WTC11 (cell line): ENCODE results near the gene FARSA. TPM values are rescaled to one million over a fixed set of nuclear protein-coding genes. Genes with fewer than 3 reads are reported as not detected.

Experiments used
- ATAC-seq: fragments of 200-7000 bp; cut with Tn5 transposase; 2 replicates; pipeline ENCODE4 v1.10.0; 2021; ENCODE audit warnings: mild to moderate bottlenecking, moderate library complexity
- CTCF ChIA-PET: fragments of 300-600 bp; sonication (Branson Sonifier 250); formaldehyde crosslinking; loops from one replicate; lab custom pipeline; 2021; ENCODE audit warnings: antibody characterized with exemption; lab: Charles Lee
- POLR2A ChIA-PET: fragments of 350-600 bp; sonication (Branson Sonifier 250); formaldehyde crosslinking; loops from one replicate; lab custom pipeline; 2021; ENCODE audit warnings: antibody characterized with exemption; lab: Charles Lee
- DNase-seq: peaks from one replicate; pipeline ENCODE4 v3.0.0; 2021; ENCODE audit warnings: low spot score
- H3K27ac Mint-ChIP-seq: 2 replicates; pipeline ENCODE4 v1.8.0; 2021; ENCODE audit warnings: mixed read lengths
- H3K27me3 Mint-ChIP-seq: 2 replicates; pipeline ENCODE4 v1.8.0; 2021; ENCODE audit warnings: low read depth, mild to moderate bottlenecking, moderate library complexity, mixed read lengths
- H3K36me3 Mint-ChIP-seq: 2 replicates; pipeline ENCODE4 v1.8.0; 2021; ENCODE audit warnings: mixed read lengths
- H3K4me1 Mint-ChIP-seq: 2 replicates; pipeline ENCODE4 v1.8.0; 2022; ENCODE audit warnings: mixed read lengths
- H3K4me3 Mint-ChIP-seq: 2 replicates; pipeline ENCODE4 v1.8.0; 2021; ENCODE audit warnings: mild to moderate bottlenecking, moderate library complexity, mixed read lengths
- H3K9me3 Mint-ChIP-seq: 2 replicates; pipeline ENCODE4 v1.8.0; 2021; ENCODE audit warnings: mixed read lengths
- E2F5 ChIP-seq: sonication (generic); formaldehyde crosslinking; IDR thresholded peaks from 2 replicates; pipeline ENCODE4 v1.8.1; 2022; ENCODE audit warnings: mild to moderate bottlenecking, moderate library complexity, missing genetic modification reagents
- EMX1 ChIP-seq: fragments of 250-450 bp; sonication (Bioruptor Pico); IDR thresholded peaks from 2 replicates; pipeline ENCODE4 v1.8.0; 2021; ENCODE audit warnings: mild to moderate bottlenecking
- FOXP4 ChIP-seq: sonication (generic); formaldehyde crosslinking; IDR thresholded peaks from 2 replicates; pipeline ENCODE4 v1.8.0; 2022; ENCODE audit warnings: mild to moderate bottlenecking, missing genetic modification reagents
- GABPB1 ChIP-seq: sonication (generic); formaldehyde crosslinking; IDR thresholded peaks from 2 replicates; pipeline ENCODE4 v1.8.1; 2023; ENCODE audit warnings: mild to moderate bottlenecking, missing genetic modification reagents
- HMGXB4 ChIP-seq: sonication (generic); formaldehyde crosslinking; IDR thresholded peaks from 2 replicates; pipeline ENCODE4 v1.8.1; 2023; ENCODE audit warnings: mild to moderate bottlenecking, moderate library complexity, missing genetic modification reagents
- IRF1 ChIP-seq: sonication (generic); formaldehyde crosslinking; IDR thresholded peaks from 2 replicates; pipeline ENCODE4 v1.8.0; 2023; ENCODE audit warnings: missing genetic modification reagents
- KAT7 ChIP-seq: sonication (generic); formaldehyde crosslinking; IDR thresholded peaks from 2 replicates; pipeline ENCODE4 v1.8.1; 2023; ENCODE audit warnings: missing genetic modification reagents, mild to moderate bottlenecking, borderline replicate concordance
- MAX ChIP-seq: sonication (generic); formaldehyde crosslinking; IDR thresholded peaks from 2 replicates; pipeline ENCODE4 v1.8.0; 2022; ENCODE audit warnings: mild to moderate bottlenecking, missing genetic modification reagents
- NFE2L1 ChIP-seq: sonication (generic); formaldehyde crosslinking; IDR thresholded peaks from 2 replicates; pipeline ENCODE4 v1.8.1; 2023; ENCODE audit warnings: missing genetic modification reagents
- NFYB ChIP-seq: sonication (generic); formaldehyde crosslinking; conservative IDR thresholded peaks from 2 replicates; pipeline ENCODE4 v1.8.0; 2022; ENCODE audit warnings: low read depth, missing genetic modification reagents
- OVOL2 ChIP-seq: fragments of 250-450 bp; sonication (Bioruptor Pico); IDR thresholded peaks from 2 replicates; pipeline ENCODE4 v1.9.0; 2021; ENCODE audit warnings: mild to moderate bottlenecking, borderline replicate concordance
- RELA ChIP-seq: sonication (generic); formaldehyde crosslinking; IDR thresholded peaks from 2 replicates; pipeline ENCODE4 v1.8.1; 2022; ENCODE audit warnings: missing genetic modification reagents, mild to moderate bottlenecking, borderline replicate concordance
- SMAD3 ChIP-seq: sonication (generic); formaldehyde crosslinking; IDR thresholded peaks from 2 replicates; pipeline ENCODE4 v1.8.0; 2022; ENCODE audit warnings: missing genetic modification reagents, mild to moderate bottlenecking, borderline replicate concordance
- SOX15 ChIP-seq: fragments of 250-450 bp; sonication (Bioruptor Pico); IDR thresholded peaks from 2 replicates; pipeline ENCODE4 v1.9.0; 2021; ENCODE audit warnings: mild to moderate bottlenecking
- SP1 ChIP-seq: sonication (generic); formaldehyde crosslinking; conservative IDR thresholded peaks from 2 replicates; pipeline ENCODE4 v1.8.1; 2022; ENCODE audit warnings: missing genetic modification reagents
- TP53 ChIP-seq: sonication (generic); formaldehyde crosslinking; IDR thresholded peaks from 2 replicates; pipeline ENCODE4 v1.8.1; 2023; ENCODE audit warnings: mild to moderate bottlenecking, missing genetic modification reagents
- USF1 ChIP-seq: sonication (generic); formaldehyde crosslinking; IDR thresholded peaks from 2 replicates; pipeline ENCODE4 v1.8.0; 2022; ENCODE audit warnings: mild to moderate bottlenecking, missing genetic modification reagents
- USF2 ChIP-seq: sonication (generic); formaldehyde crosslinking; IDR thresholded peaks from 2 replicates; pipeline ENCODE4 v1.8.1; 2023; ENCODE audit warnings: mild to moderate bottlenecking, missing genetic modification reagents, moderate library complexity
- ZBTB43 ChIP-seq: sonication (generic); formaldehyde crosslinking; IDR thresholded peaks from 2 replicates; pipeline ENCODE4 v1.8.1; 2023; ENCODE audit warnings: mild to moderate bottlenecking, missing genetic modification reagents
- ZNF219 ChIP-seq: sonication (generic); formaldehyde crosslinking; IDR thresholded peaks from 2 replicates; pipeline ENCODE4 v1.8.0; 2023; ENCODE audit warnings: missing genetic modification reagents, mild to moderate bottlenecking, borderline replicate concordance
- ZNF232 ChIP-seq: sonication (generic); formaldehyde crosslinking; IDR thresholded peaks from 2 replicates; pipeline ENCODE4 v1.8.0; 2022; ENCODE audit warnings: mild to moderate bottlenecking, missing genetic modification reagents
- total RNA-seq: library from RNA; stranded (reverse); gene quantifications from 3 replicates; pipeline ENCODE4 v1.2.3, GENCODE V29; 2021

The FARSA gene
- total RNA-seq, 1 experiment from 2014 or later = 108 TPM

- TF ChIP-seq IRF1 (CRISPR knock-in tag) = no peak
These were observed 6.5 kb upstream of the FARSA start (continued) for GRCh38 chr19:12939975-12940423.

- H3K27ac Mint-ChIP-seq = peak overlapping the region; percentile 90
- H3K36me3 Mint-ChIP-seq = peaks cover 56% of the 10 kb centered on the region
- ATAC-seq = no peak
- CTCF ChIA-PET = no interaction called here
- H3K9me3 Mint-ChIP-seq = no peaks in the 10 kb centered on the region
- peak overlapping the region; percentile 99 for H3K4me3 Mint-ChIP-seq
- H3K27me3 Mint-ChIP-seq = no peaks in the 10 kb centered on the region; the same call in 1 of the 2 replicates
- POLR2A ChIA-PET = interaction anchor here (2.0 kb wide), 1 partner anchor 54 kb away, joined by 13 read pairs; no protein-coding TSS in a partner anchor
- no peak for TF ChIP-seq GABPB1
- TF ChIP-seq ZBTB43 (CRISPR knock-in tag) = 0 out of 2 replicates have a peak, but pooled peaks have one; percentile 65
- peaks cover 32% of the 10 kb centered on the region for H3K4me1 Mint-ChIP-seq
- no peak for DNase-seq
These were observed 5.5 kb upstream of the FARSA start for GRCh38 chr19:12938779-12939601.

- no peaks in the 10 kb centered on the region for H3K27me3 Mint-ChIP-seq
- ATAC-seq (peak; percentile 90), DNase-seq (peak; percentile 99)
- H3K27ac Mint-ChIP-seq = peak within 1 kb of the TSS; percentile 91
- peaks cover 34% of the 10 kb centered on the region for H3K4me1 Mint-ChIP-seq
- ChIA-PET POLR2A (interaction anchor here (0.6 to 2.0 kb wide), 6 partner anchors 12 to 181 kb away, joined by 3 to 13 read pairs (median 6); partner anchors contain the start of genes GCDH, MAST1 and SYCE2), CTCF (interaction anchor here (0.6 to 1.7 kb wide), 14 partner anchors 8 to 181 kb away, joined by 3 to 22 read pairs (median 4); partner anchors contain the start of gene RAD23A)
- H3K4me3 Mint-ChIP-seq = peak within 1 kb of the TSS; percentile 99
- peaks cover 49% of the 10 kb centered on the region for H3K36me3 Mint-ChIP-seq
- no peaks in the 10 kb centered on the region for H3K9me3 Mint-ChIP-seq
- TF ChIP-seq NFYB (CRISPR knock-in tag) (peak; percentile 97), HMGXB4 (CRISPR knock-in tag) (no peak), OVOL2 (no peak; the same call in 1 of the 2 replicates), SMAD3 (CRISPR knock-in tag) (no peak), NFE2L1 (CRISPR knock-in tag) (0 out of 2 replicates have a peak, but pooled peaks have one; percentile 7), ZNF219 (CRISPR knock-in tag) (0 out of 2 replicates have a peak, but pooled peaks have one; percentile 9), KAT7 (CRISPR knock-in tag) (peak; percentile 89), SP1 (CRISPR knock-in tag) (peak; percentile 90), SOX15 (no peak), USF2 (CRISPR knock-in tag) (peak; percentile 94), USF1 (CRISPR knock-in tag) (peak; percentile 91), MAX (peak; percentile 80), ZNF232 (CRISPR knock-in tag) (no peak), TP53 (0 out of 2 replicates have a peak, but pooled peaks have one; percentile 55), RELA (CRISPR knock-in tag) (peak; percentile 19; the same call in 1 of the 2 replicates), E2F5 (peak; percentile 67), EMX1 (no peak; the same call in 1 of the 2 replicates), FOXP4 (CRISPR knock-in tag) (no peak)
These were observed 4.6 kb upstream of the FARSA start, which contains the start of gene CALR for GRCh38 chr19:12937927-12938778. TSS of gene CALR (plus strand) at chr19:12938609. CDS start at chr19:12938680, 71 bp downstream.
